ENCODE measurements around the gene DIP2C.
"Not testable (repeated sequence)": the region's sequence is repeated elsewhere in the genome, so short reads cannot be mapped to it uniquely, and the experiment has no call there.

The DIP2C gene

GRCh38 chr10:441659-442058 is 247.8 kb downstream of the DIP2C start:
- no peak overlapping the region for H3K27ac Mint-ChIP-seq
- no peaks in the 10 kb centered on the region for H3K9me3 Mint-ChIP-seq
- peaks cover 10% of the 10 kb centered on the region for H3K4me1 Mint-ChIP-seq (ENCODE audit: low read depth)
- H3K36me3 Mint-ChIP-seq (ENCODE audit: low read depth) = no peaks in the 10 kb centered on the region
- H3K4me3 Mint-ChIP-seq = no peak overlapping the region
- peaks cover 8% of the 10 kb centered on the region for H3K27me3 Mint-ChIP-seq

GRCh38 chr10:440127-440526 is 249.3 kb downstream of the DIP2C start:
- peaks cover 8% of the 10 kb centered on the region for H3K27me3 Mint-ChIP-seq
- H3K4me3 Mint-ChIP-seq = no peak overlapping the region
- no peaks in the 10 kb centered on the region for H3K36me3 Mint-ChIP-seq (ENCODE audit: low read depth)

GRCh38 chr10:437698-438490 is 251.6 kb downstream of the DIP2C start:
- Mint-ChIP-seq H3K27ac (no peak overlapping the region), H3K9me3 (no peaks in the 10 kb centered on the region), H3K4me1 (ENCODE audit: low read depth) (peaks cover 21% of the 10 kb centered on the region), H3K27me3 (peaks cover 7% of the 10 kb centered on the region), H3K4me3 (no peak overlapping the region), H3K36me3 (ENCODE audit: low read depth) (no peaks in the 10 kb centered on the region)

More at GRCh38 chr10:440127-440526, 249.3 kb downstream of the DIP2C start:
- no peaks in the 10 kb centered on the region for H3K9me3 Mint-ChIP-seq
- peaks cover 13% of the 10 kb centered on the region for H3K4me1 Mint-ChIP-seq (ENCODE audit: low read depth)
- no peak overlapping the region for H3K27ac Mint-ChIP-seq

GRCh38 chr10:436911-437665 is 252.4 kb downstream of the DIP2C start:
- peaks cover 21% of the 10 kb centered on the region for H3K4me1 Mint-ChIP-seq (ENCODE audit: low read depth)
- H3K9me3 Mint-ChIP-seq = no peaks in the 10 kb centered on the region
- peaks cover 7% of the 10 kb centered on the region for H3K27me3 Mint-ChIP-seq
- no peak overlapping the region for H3K4me3 Mint-ChIP-seq
- no peak overlapping the region for H3K27ac Mint-ChIP-seq
- H3K36me3 Mint-ChIP-seq (ENCODE audit: low read depth) = no peaks in the 10 kb centered on the region

- Mint-ChIP-seq H3K36me3 (ENCODE audit: low read depth) (no peaks in the 10 kb centered on the region), H3K27me3 (peaks cover 7% of the 10 kb centered on the region), H3K4me1 (ENCODE audit: low read depth) (peaks cover 21% of the 10 kb centered on the region), H3K9me3 (no peaks in the 10 kb centered on the region), H3K4me3 (no peak overlapping the region), H3K27ac (no peak overlapping the region)
Observed at GRCh38 chr10:436013-436697, 253.3 kb downstream of the DIP2C start.

GRCh38 chr10:435397-435796 is 254.1 kb downstream of the DIP2C start:
- peaks cover 21% of the 10 kb centered on the region for H3K4me1 Mint-ChIP-seq (ENCODE audit: low read depth)
- no peak overlapping the region for H3K4me3 Mint-ChIP-seq
- H3K9me3 Mint-ChIP-seq = no peaks in the 10 kb centered on the region
- no peaks in the 10 kb centered on the region for H3K36me3 Mint-ChIP-seq (ENCODE audit: low read depth)
- peaks cover 7% of the 10 kb centered on the region for H3K27me3 Mint-ChIP-seq
- H3K27ac Mint-ChIP-seq = no peak overlapping the region

- peaks cover 7% of the 10 kb centered on the region for H3K4me1 Mint-ChIP-seq (ENCODE audit: low read depth)
- no peak overlapping the region for H3K4me3 Mint-ChIP-seq
- no peak overlapping the region for H3K27ac Mint-ChIP-seq
- peaks cover 4% of the 10 kb centered on the region for H3K9me3 Mint-ChIP-seq
- H3K36me3 Mint-ChIP-seq (ENCODE audit: low read depth) = no peaks in the 10 kb centered on the region
- peaks cover 4% of the 10 kb centered on the region for H3K27me3 Mint-ChIP-seq
Observed at GRCh38 chr10:429696-430095, 259.8 kb downstream of the DIP2C start.

GRCh38 chr10:427761-428519 is 261.5 kb downstream of the DIP2C start:
- Mint-ChIP-seq H3K27ac (no peak overlapping the region), H3K4me1 (ENCODE audit: low read depth) (peaks cover 3% of the 10 kb centered on the region), H3K36me3 (ENCODE audit: low read depth) (no peaks in the 10 kb centered on the region), H3K27me3 (peaks cover 4% of the 10 kb centered on the region), H3K4me3 (no peak overlapping the region), H3K9me3 (peaks cover 4% of the 10 kb centered on the region)

GRCh38 chr10:425365-425764 is 264.1 kb downstream of the DIP2C start:
- not testable (repeated sequence) for H3K27me3 Mint-ChIP-seq; H3K4me3 Mint-ChIP-seq; H3K4me1 Mint-ChIP-seq (ENCODE audit: low read depth); H3K36me3 Mint-ChIP-seq (ENCODE audit: low read depth); H3K9me3 Mint-ChIP-seq
- H3K27ac Mint-ChIP-seq = peak overlapping the region; percentile 5

GRCh38 chr10:424724-425123 is 264.7 kb downstream of the DIP2C start:
- H3K4me1 Mint-ChIP-seq (ENCODE audit: low read depth); H3K9me3 Mint-ChIP-seq; H3K27ac Mint-ChIP-seq; H3K27me3 Mint-ChIP-seq; H3K36me3 Mint-ChIP-seq (ENCODE audit: low read depth); H3K4me3 Mint-ChIP-seq: not testable (repeated sequence)

GRCh38 chr10:423178-423577 is 266.3 kb downstream of the DIP2C start:
- no peaks in the 10 kb centered on the region for H3K36me3 Mint-ChIP-seq (ENCODE audit: low read depth)
- H3K4me1 Mint-ChIP-seq (ENCODE audit: low read depth) = peaks cover 3% of the 10 kb centered on the region
- no peak overlapping the region for H3K4me3 Mint-ChIP-seq
- no peak overlapping the region for H3K27ac Mint-ChIP-seq
- peaks cover 4% of the 10 kb centered on the region for H3K9me3 Mint-ChIP-seq
- H3K27me3 Mint-ChIP-seq = peaks cover 4% of the 10 kb centered on the region

- no peak overlapping the region for H3K27ac Mint-ChIP-seq
- peaks cover 4% of the 10 kb centered on the region for H3K9me3 Mint-ChIP-seq
- peaks cover 4% of the 10 kb centered on the region for H3K27me3 Mint-ChIP-seq
- H3K4me1 Mint-ChIP-seq (ENCODE audit: low read depth) = peaks cover 3% of the 10 kb centered on the region
- no peak overlapping the region for H3K4me3 Mint-ChIP-seq
- no peaks in the 10 kb centered on the region for H3K36me3 Mint-ChIP-seq (ENCODE audit: low read depth)
Observed at GRCh38 chr10:422675-423074, 266.8 kb downstream of the DIP2C start.

- Mint-ChIP-seq H3K27me3 (peaks cover 4% of the 10 kb centered on the region), H3K36me3 (ENCODE audit: low read depth) (no peaks in the 10 kb centered on the region), H3K4me1 (ENCODE audit: low read depth) (peaks cover 3% of the 10 kb centered on the region), H3K27ac (no peak overlapping the region), H3K4me3 (no peak overlapping the region), H3K9me3 (peaks cover 4% of the 10 kb centered on the region)
Observed at GRCh38 chr10:422241-422640, 267.2 kb downstream of the DIP2C start.

GRCh38 chr10:421170-421569 is 268.3 kb downstream of the DIP2C start:
- Mint-ChIP-seq H3K4me3 (no peak overlapping the region), H3K36me3 (ENCODE audit: low read depth) (no peaks in the 10 kb centered on the region), H3K4me1 (ENCODE audit: low read depth) (peaks cover 3% of the 10 kb centered on the region)

More at GRCh38 chr10:421170-421569, 268.3 kb downstream of the DIP2C start:
- H3K27ac Mint-ChIP-seq = no peak overlapping the region
- peaks cover 4% of the 10 kb centered on the region for H3K9me3 Mint-ChIP-seq
- no peaks in the 10 kb centered on the region for H3K27me3 Mint-ChIP-seq
